GM12878 (cell line): ENCODE data around the gene RBMS3. TPM values are rescaled to one million over a fixed set of nuclear protein-coding genes. Genes with fewer than 3 reads are reported as not detected.

ENCODE experiments used
- ATAC-seq: fragments of 200-7000 bp; cut with Tn5 transposase; 3 replicates; pipeline ENCODE4 v1.9.1; 2020; ENCODE audit warnings: mild to moderate bottlenecking, moderate library complexity
- BruUV-seq: library from RNA; stranded (reverse); fragments of 400-500 nt; replicated peaks from 2 replicates; lab custom pipeline; 2021; lab: Mats Ljungman, UMichigan
- CTCF ChIA-PET: fragments of 300-600 bp; sonication (Branson Sonifier 250); formaldehyde crosslinking; extraction: SDS; loops from one replicate; lab custom pipeline; 2021; ENCODE audit warnings: inconsistent platforms; lab: Yijun Ruan, JAX
- POLR2A ChIA-PET: fragments of 350-600 bp; formaldehyde crosslinking; extraction: SDS; loops from one replicate; lab custom pipeline; 2021; ENCODE audit warnings: inconsistent platforms; lab: Charles Lee
- RAD21 ChIA-PET: fragments of 300-600 bp; sonication (Branson Sonifier 250); formaldehyde crosslinking; loops from one replicate; lab custom pipeline; 2023; ENCODE audit warnings: antibody characterized with exemption; ENCODE audit not compliant: unreplicated experiment; lab: Charles Lee
- SMC1A ChIA-PET: fragments of 300-600 bp; sonication (Branson Sonifier 250); formaldehyde crosslinking; loops from one replicate; lab custom pipeline; 2023; ENCODE audit not compliant: unreplicated experiment, uncharacterized antibody; lab: Charles Lee
- DNase-seq: peaks from one replicate; pipeline ENCODE4 v3.0.0-alpha.2; 2011; ENCODE audit warnings: low read depth, low spot score
- FAIRE-seq: peaks from 3 replicates; lab custom pipeline; 2011; peaks lifted over from hg19 to GRCh38; lab: Jason Lieb, UNC
- H2AFZ ChIP-seq: 2 replicates; pipeline ENCODE4 v1.6.0; 2011; ENCODE audit warnings: low read depth, low read length, control low read depth; ENCODE audit not compliant: control insufficient read depth
- H3K27ac ChIP-seq: 2 replicates; pipeline ENCODE4 v1.5.1; 2011; ENCODE audit warnings: control low read depth; ENCODE audit not compliant: control insufficient read depth, insufficient read depth
- H3K27me3 ChIP-seq, 2 experiments: replicated peaks in 1 of 2; 2 replicates each; pipeline versions ENCODE4 v1.6.0 to v1.6.1; 2011; ENCODE audit warnings: low read length in 1 of 2; ENCODE audit not compliant: control insufficient read depth in 2 of 2, insufficient read depth in 2 of 2
- H3K36me3 ChIP-seq, 2 experiments: 2 replicates each; pipeline ENCODE4 v1.5.1; 2011; ENCODE audit warnings: low read length in 1 of 2; ENCODE audit not compliant: control insufficient read depth in 2 of 2, insufficient read depth in 2 of 2
- H3K4me1 ChIP-seq: 2 replicates; pipeline ENCODE4 v1.6.1; 2011; ENCODE audit warnings: mild to moderate bottlenecking, low read length, moderate library complexity, mixed read lengths; ENCODE audit not compliant: control insufficient read depth, insufficient read depth
- H3K4me2 ChIP-seq: 2 replicates; pipeline ENCODE4 v1.6.0; 2011; ENCODE audit warnings: control low read depth; ENCODE audit not compliant: control insufficient read depth, insufficient read depth
- H3K4me3 ChIP-seq: fragments of 200-600 bp; sonication (generic); 2 replicates; pipeline ENCODE4 v1.5.1; 2016
- H3K79me2 ChIP-seq: 2 replicates; pipeline ENCODE4 v1.6.0; 2011; ENCODE audit warnings: low read length; ENCODE audit not compliant: control insufficient read depth, insufficient read depth
- H3K9ac ChIP-seq: 2 replicates; pipeline ENCODE4 v1.8.0; 2011; ENCODE audit warnings: low read length, control low read depth, mixed read lengths; ENCODE audit not compliant: control insufficient read depth, insufficient read depth
- H3K9me3 ChIP-seq: replicated peaks from 3 replicates; pipeline ENCODE4 v1.5.1; 2011; ENCODE audit warnings: mild to moderate bottlenecking, low read length; ENCODE audit not compliant: control insufficient read depth, insufficient read depth
- H4K20me1 ChIP-seq: 2 replicates; pipeline ENCODE4 v1.6.0; 2011; ENCODE audit not compliant: control insufficient read depth, insufficient read depth
- IRF4 ChIP-seq: IDR thresholded peaks from 2 replicates; pipeline ENCODE4 v1.6.1; 2011; ENCODE audit warnings: low read depth, low read length
- KLF5 ChIP-seq: fragments of 450-650 bp; IDR thresholded peaks from 2 replicates; pipeline ENCODE4 v1.6.1; 2014; ENCODE audit warnings: mild to moderate bottlenecking; ENCODE audit not compliant: partially characterized antibody
- PAX8 ChIP-seq: fragments of 450-650 bp; IDR thresholded peaks from 2 replicates; pipeline ENCODE4 v1.6.1; 2017; ENCODE audit warnings: mild to moderate bottlenecking, moderate library complexity
- POLR2AphosphoS5 ChIP-seq: IDR thresholded peaks from 2 replicates; pipeline ENCODE4 v1.6.1; 2011; ENCODE audit warnings: mild to moderate bottlenecking, low read length, inconsistent platforms
- SP1 ChIP-seq: IDR thresholded peaks from one replicate; pipeline ENCODE4 v1.6.1; 2011; ENCODE audit warnings: low read depth, low read length
- ZNF217 ChIP-seq: fragments of 450-650 bp; IDR thresholded peaks from 2 replicates; pipeline ENCODE4 v1.6.1; 2017; ENCODE audit warnings: antibody characterized with exemption, mild to moderate bottlenecking
- WGBS: methylation state at CpG from one replicate; pipeline ENCODE4 v1.1.6; 2016; ENCODE audit warnings: low lambda C conversion rate; ENCODE audit not compliant: insufficient replicate concordance, insufficient coverage; ENCODE audit errors: missing lambda C conversion rate; 5-methylcytosine and 5-hydroxymethylcytosine counted together
- in situ Hi-C: fragments of 300-500 bp; cut with MboI; formaldehyde crosslinking; loops from 9 replicates; pipeline ENCODE4 v1.14.3; 2018; ENCODE audit warnings: mixed read lengths
- intact Hi-C: fragments of 100-400 bp; cut with micrococcal nuclease; formaldehyde crosslinking; loops from one replicate; pipeline ENCODE4 v1.14.2; 2022; ENCODE audit not compliant: unreplicated experiment
- polyA plus RNA-seq, 11 experiments: library from polyadenylated mRNA; depleted of rRNA in 4 of 11; unstranded in 6 of 11; stranded (reverse) in 5 of 11; fragments of >200 nt; fragmentation: Nextera tagmentation in 4 of 11; fragmentation: Illumina TruSeq in 1 of 11; extraction: Ambion mirVana in 4 of 11; extraction: Trizol in 1 of 11; gene quantifications; 1 replicate in 1 of 11; 2 replicates in 10 of 11; pipeline versions ENCODE4 v1.2.1 to v1.2.3, GENCODE V29; 2011 to 2016; ENCODE audit warnings: inconsistent platforms in 2 of 11, missing spikeins in 2 of 11, low read depth in 1 of 11
- total RNA-seq, 4 experiments: library from RNA; depleted of rRNA in 3 of 4; stranded (reverse); fragments of >200 nt in 3 of 4; fragmentation: Illumina TruSeq in 1 of 4; extraction: Trizol in 1 of 4; gene quantifications; 2 replicates each; pipeline versions ENCODE4 v1.2.1 to v1.2.3, GENCODE V29; 2013 to 2021
- TF ChIP-seq, protein P1 (sequence below): IDR thresholded peaks from 2 replicates; pipeline ENCODE4 v1.6.1; 2012; ENCODE audit warnings: improper control_type of control experiment, low read depth, low read length; ENCODE audit not compliant: insufficient replicate concordance
- TF ChIP-seq, protein P2 (sequence below): fragments of 450-650 bp; IDR thresholded peaks from 2 replicates; pipeline ENCODE4 v1.6.1; 2017; ENCODE audit warnings: mild to moderate bottlenecking, low read depth, inconsistent platforms; ENCODE audit not compliant: poor library complexity, severe bottlenecking
- TF ChIP-seq, protein P3 (sequence below): IDR thresholded peaks from 2 replicates; pipeline ENCODE4 v1.6.1; 2012; ENCODE audit warnings: mild to moderate bottlenecking, low read depth, low read length
- TF ChIP-seq, protein P4 (sequence below): fragments of 450-650 bp; IDR thresholded peaks from 2 replicates; pipeline ENCODE4 v1.6.1; 2014; ENCODE audit warnings: mild to moderate bottlenecking

The RBMS3 gene
- total and polyA plus RNA-seq, 10 of the 15 experiments (the other 5 are each of a cell fraction or from before 2014, with no cell fraction given) = 0.79 to 4.7 (median 3.1) TPM

DNA sequence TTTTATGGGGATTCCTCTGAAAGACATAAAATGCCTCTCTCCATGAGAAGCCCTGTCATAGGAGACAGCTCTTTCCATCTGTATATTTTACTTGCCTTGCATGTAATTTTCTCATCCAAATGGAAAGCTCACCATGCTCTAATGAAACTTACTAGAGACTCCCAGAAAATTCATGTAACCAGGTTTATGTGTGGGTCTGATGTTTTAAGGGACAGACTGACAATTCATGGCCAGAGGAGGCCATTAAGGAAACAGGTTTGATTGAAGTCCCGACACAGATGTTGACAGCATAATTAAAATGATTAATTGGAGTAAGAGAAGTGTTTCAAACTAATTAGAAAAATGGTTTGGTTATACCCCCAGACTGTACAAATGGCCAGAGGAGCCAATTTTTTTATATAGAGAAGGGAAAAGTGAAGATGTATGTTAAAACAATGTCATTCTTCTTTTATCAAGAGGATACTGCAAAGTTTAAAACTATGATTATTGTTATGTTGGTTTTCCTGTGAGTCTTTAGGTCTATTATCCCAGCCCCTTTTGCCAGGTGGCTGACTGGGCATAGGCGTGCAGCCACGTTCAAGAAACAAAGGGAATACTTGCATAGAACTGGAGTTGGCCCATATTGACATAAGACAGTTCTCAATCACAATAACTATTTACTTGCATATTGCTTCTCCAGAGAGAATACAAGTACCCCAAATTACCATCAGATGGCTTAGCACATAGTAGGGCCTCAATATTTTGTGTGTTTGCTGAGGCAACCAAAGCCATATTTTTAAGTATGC is 64.8 kb downstream of the RBMS3 start:
- FAIRE-seq (no peak), DNase-seq (no peak), ATAC-seq (no peak)
- POLR2A ChIA-PET = interaction anchor here (0.9 to 2.0 kb wide), 7 partner anchors 9 to 64 kb away, joined by 3 to 9 read pairs (median 5); no protein-coding TSS in a partner anchor
- Histone ChIP-seq H3K79me2 (no peaks in the 10 kb centered on the region), H2AFZ (no peak overlapping the region), H3K9me3 (no peaks in the 10 kb centered on the region; the same call in 2 of the 3 replicates), H3K4me2 (no peak overlapping the region), H4K20me1 (no peaks in the 10 kb centered on the region), H3K4me1 (no peaks in the 10 kb centered on the region), H3K9ac (no peak overlapping the region), H3K27me3 (no peaks in the 10 kb centered on the region), H3K27ac (no peak overlapping the region), H3K4me3 (no peak overlapping the region), H3K36me3 (no peaks in the 10 kb centered on the region)
- CTCF ChIA-PET = interaction anchor here (1.1 kb wide), 1 partner anchor 9 kb away, joined by 3 read pairs; no protein-coding TSS in a partner anchor
- intact Hi-C loops = no loop called here
- no TSS peak for BruUV-seq
- SMC1A ChIA-PET = interaction anchor here (0.9 to 2.4 kb wide), 11 partner anchors 7 to 401 kb away, joined by 3 to 25 read pairs (median 7); no protein-coding TSS in a partner anchor
- 57% methylated on average over 3 of the region's 3 CpGs for WGBS
- in situ Hi-C loops = no loop called here
- RAD21 ChIA-PET = interaction anchor here (1.4 to 2.4 kb wide), 4 partner anchors 7 to 26 kb away, joined by 5 to 12 read pairs (median 6); no protein-coding TSS in a partner anchor
- TF ChIP-seq KLF5 (no peak), ZNF217 (no peak), POLR2AphosphoS5 (no peak), PAX8 (no peak), IRF4 (no peak), SP1 (no peak)
- TF ChIP-seq, protein P1, sequence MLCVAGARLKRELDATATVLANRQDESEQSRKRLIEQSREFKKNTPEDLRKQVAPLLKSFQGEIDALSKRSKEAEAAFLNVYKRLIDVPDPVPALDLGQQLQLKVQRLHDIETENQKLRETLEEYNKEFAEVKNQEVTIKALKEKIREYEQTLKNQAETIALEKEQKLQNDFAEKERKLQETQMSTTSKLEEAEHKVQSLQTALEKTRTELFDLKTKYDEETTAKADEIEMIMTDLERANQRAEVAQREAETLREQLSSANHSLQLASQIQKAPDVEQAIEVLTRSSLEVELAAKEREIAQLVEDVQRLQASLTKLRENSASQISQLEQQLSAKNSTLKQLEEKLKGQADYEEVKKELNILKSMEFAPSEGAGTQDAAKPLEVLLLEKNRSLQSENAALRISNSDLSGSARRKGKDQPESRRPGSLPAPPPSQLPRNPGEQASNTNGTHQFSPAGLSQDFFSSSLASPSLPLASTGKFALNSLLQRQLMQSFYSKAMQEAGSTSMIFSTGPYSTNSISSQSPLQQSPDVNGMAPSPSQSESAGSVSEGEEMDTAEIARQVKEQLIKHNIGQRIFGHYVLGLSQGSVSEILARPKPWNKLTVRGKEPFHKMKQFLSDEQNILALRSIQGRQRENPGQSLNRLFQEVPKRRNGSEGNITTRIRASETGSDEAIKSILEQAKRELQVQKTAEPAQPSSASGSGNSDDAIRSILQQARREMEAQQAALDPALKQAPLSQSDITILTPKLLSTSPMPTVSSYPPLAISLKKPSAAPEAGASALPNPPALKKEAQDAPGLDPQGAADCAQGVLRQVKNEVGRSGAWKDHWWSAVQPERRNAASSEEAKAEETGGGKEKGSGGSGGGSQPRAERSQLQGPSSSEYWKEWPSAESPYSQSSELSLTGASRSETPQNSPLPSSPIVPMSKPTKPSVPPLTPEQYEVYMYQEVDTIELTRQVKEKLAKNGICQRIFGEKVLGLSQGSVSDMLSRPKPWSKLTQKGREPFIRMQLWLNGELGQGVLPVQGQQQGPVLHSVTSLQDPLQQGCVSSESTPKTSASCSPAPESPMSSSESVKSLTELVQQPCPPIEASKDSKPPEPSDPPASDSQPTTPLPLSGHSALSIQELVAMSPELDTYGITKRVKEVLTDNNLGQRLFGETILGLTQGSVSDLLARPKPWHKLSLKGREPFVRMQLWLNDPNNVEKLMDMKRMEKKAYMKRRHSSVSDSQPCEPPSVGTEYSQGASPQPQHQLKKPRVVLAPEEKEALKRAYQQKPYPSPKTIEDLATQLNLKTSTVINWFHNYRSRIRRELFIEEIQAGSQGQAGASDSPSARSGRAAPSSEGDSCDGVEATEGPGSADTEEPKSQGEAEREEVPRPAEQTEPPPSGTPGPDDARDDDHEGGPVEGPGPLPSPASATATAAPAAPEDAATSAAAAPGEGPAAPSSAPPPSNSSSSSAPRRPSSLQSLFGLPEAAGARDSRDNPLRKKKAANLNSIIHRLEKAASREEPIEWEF = no peak
- TF ChIP-seq, protein P2, sequence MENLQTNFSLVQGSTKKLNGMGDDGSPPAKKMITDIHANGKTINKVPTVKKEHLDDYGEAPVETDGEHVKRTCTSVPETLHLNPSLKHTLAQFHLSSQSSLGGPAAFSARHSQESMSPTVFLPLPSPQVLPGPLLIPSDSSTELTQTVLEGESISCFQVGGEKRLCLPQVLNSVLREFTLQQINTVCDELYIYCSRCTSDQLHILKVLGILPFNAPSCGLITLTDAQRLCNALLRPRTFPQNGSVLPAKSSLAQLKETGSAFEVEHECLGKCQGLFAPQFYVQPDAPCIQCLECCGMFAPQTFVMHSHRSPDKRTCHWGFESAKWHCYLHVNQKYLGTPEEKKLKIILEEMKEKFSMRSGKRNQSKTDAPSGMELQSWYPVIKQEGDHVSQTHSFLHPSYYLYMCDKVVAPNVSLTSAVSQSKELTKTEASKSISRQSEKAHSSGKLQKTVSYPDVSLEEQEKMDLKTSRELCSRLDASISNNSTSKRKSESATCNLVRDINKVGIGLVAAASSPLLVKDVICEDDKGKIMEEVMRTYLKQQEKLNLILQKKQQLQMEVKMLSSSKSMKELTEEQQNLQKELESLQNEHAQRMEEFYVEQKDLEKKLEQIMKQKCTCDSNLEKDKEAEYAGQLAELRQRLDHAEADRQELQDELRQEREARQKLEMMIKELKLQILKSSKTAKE = no peak
- TF ChIP-seq, protein P3, sequence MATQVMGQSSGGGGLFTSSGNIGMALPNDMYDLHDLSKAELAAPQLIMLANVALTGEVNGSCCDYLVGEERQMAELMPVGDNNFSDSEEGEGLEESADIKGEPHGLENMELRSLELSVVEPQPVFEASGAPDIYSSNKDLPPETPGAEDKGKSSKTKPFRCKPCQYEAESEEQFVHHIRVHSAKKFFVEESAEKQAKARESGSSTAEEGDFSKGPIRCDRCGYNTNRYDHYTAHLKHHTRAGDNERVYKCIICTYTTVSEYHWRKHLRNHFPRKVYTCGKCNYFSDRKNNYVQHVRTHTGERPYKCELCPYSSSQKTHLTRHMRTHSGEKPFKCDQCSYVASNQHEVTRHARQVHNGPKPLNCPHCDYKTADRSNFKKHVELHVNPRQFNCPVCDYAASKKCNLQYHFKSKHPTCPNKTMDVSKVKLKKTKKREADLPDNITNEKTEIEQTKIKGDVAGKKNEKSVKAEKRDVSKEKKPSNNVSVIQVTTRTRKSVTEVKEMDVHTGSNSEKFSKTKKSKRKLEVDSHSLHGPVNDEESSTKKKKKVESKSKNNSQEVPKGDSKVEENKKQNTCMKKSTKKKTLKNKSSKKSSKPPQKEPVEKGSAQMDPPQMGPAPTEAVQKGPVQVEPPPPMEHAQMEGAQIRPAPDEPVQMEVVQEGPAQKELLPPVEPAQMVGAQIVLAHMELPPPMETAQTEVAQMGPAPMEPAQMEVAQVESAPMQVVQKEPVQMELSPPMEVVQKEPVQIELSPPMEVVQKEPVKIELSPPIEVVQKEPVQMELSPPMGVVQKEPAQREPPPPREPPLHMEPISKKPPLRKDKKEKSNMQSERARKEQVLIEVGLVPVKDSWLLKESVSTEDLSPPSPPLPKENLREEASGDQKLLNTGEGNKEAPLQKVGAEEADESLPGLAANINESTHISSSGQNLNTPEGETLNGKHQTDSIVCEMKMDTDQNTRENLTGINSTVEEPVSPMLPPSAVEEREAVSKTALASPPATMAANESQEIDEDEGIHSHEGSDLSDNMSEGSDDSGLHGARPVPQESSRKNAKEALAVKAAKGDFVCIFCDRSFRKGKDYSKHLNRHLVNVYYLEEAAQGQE = no peak
- TF ChIP-seq, protein P4, sequence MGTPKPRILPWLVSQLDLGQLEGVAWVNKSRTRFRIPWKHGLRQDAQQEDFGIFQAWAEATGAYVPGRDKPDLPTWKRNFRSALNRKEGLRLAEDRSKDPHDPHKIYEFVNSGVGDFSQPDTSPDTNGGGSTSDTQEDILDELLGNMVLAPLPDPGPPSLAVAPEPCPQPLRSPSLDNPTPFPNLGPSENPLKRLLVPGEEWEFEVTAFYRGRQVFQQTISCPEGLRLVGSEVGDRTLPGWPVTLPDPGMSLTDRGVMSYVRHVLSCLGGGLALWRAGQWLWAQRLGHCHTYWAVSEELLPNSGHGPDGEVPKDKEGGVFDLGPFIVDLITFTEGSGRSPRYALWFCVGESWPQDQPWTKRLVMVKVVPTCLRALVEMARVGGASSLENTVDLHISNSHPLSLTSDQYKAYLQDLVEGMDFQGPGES = no peak
